Measurements from ENCODE around the gene DNM3.

DNM3 gene

GRCh38 chr1:171871848-171872247 lies 30.6 kb downstream of the DNM3 start:
- no peak overlapping the region for H3K4me3 ChIP-seq (ENCODE audit: low read depth, low read length)
- H3K4me1 ChIP-seq (ENCODE audit: control insufficient read depth, insufficient read depth, low read length) = 0 out of 2 replicates have a peak, but pooled peaks cover 4% of the 10 kb centered on the region
- no peaks in the 10 kb centered on the region for H3K27me3 ChIP-seq (ENCODE audit: control insufficient read depth, insufficient read depth, low read length)
- no peak overlapping the region for H3K27ac ChIP-seq (ENCODE audit: low read depth, low read length)
- no peaks in the 10 kb centered on the region for H3K36me3 ChIP-seq (ENCODE audit: control insufficient read depth, insufficient read depth, low read length)
- no peaks in the 10 kb centered on the region for H3K9me3 ChIP-seq (ENCODE audit: control insufficient read depth, insufficient read depth, low read depth, low read length)
- H3K9ac ChIP-seq (ENCODE audit: low read length) = no peak overlapping the region

GRCh38 chr1:171872430-171872829 lies 31.1 kb downstream of the DNM3 start:
- Histone ChIP-seq H3K27ac (ENCODE audit: low read depth, low read length) (no peak overlapping the region), H3K4me3 (ENCODE audit: low read depth, low read length) (no peak overlapping the region), H3K36me3 (ENCODE audit: control insufficient read depth, insufficient read depth, low read length) (no peaks in the 10 kb centered on the region), H3K9ac (ENCODE audit: low read length) (no peak overlapping the region), H3K9me3 (ENCODE audit: control insufficient read depth, insufficient read depth, low read depth, low read length) (no peaks in the 10 kb centered on the region), H3K27me3 (ENCODE audit: control insufficient read depth, insufficient read depth, low read length) (no peaks in the 10 kb centered on the region), H3K4me1 (ENCODE audit: control insufficient read depth, insufficient read depth, low read length) (0 out of 2 replicates have a peak, but pooled peaks cover 4% of the 10 kb centered on the region)

GRCh38 chr1:171873664-171874063 lies 32.4 kb downstream of the DNM3 start:
- Histone ChIP-seq H3K27ac (ENCODE audit: low read depth, low read length) (no peak overlapping the region), H3K9ac (ENCODE audit: low read length) (no peak overlapping the region), H3K4me1 (ENCODE audit: control insufficient read depth, insufficient read depth, low read length) (0 out of 2 replicates have a peak, but pooled peaks cover 4% of the 10 kb centered on the region), H3K36me3 (ENCODE audit: control insufficient read depth, insufficient read depth, low read length) (no peaks in the 10 kb centered on the region), H3K9me3 (ENCODE audit: control insufficient read depth, insufficient read depth, low read depth, low read length) (no peaks in the 10 kb centered on the region), H3K4me3 (ENCODE audit: low read depth, low read length) (no peak overlapping the region), H3K27me3 (ENCODE audit: control insufficient read depth, insufficient read depth, low read length) (no peaks in the 10 kb centered on the region)

GRCh38 chr1:171877701-171878100 lies 36.4 kb downstream of the DNM3 start:
- Histone ChIP-seq H3K4me3 (ENCODE audit: low read depth, low read length) (no peak overlapping the region), H3K4me1 (ENCODE audit: control insufficient read depth, insufficient read depth, low read length) (no peaks in the 10 kb centered on the region), H3K36me3 (ENCODE audit: control insufficient read depth, insufficient read depth, low read length) (no peaks in the 10 kb centered on the region), H3K9ac (ENCODE audit: low read length) (no peak overlapping the region), H3K27me3 (ENCODE audit: control insufficient read depth, insufficient read depth, low read length) (no peaks in the 10 kb centered on the region), H3K9me3 (ENCODE audit: control insufficient read depth, insufficient read depth, low read depth, low read length) (no peaks in the 10 kb centered on the region), H3K27ac (ENCODE audit: low read depth, low read length) (no peak overlapping the region)

GRCh38 chr1:171879556-171879955 lies 38.3 kb downstream of the DNM3 start:
- H3K4me1 ChIP-seq (ENCODE audit: control insufficient read depth, insufficient read depth, low read length) = no peaks in the 10 kb centered on the region
- H3K27me3 ChIP-seq (ENCODE audit: control insufficient read depth, insufficient read depth, low read length) = no peaks in the 10 kb centered on the region
- H3K9ac ChIP-seq (ENCODE audit: low read length) = no peak overlapping the region
- no peaks in the 10 kb centered on the region for H3K36me3 ChIP-seq (ENCODE audit: control insufficient read depth, insufficient read depth, low read length)
- no peak overlapping the region for H3K27ac ChIP-seq (ENCODE audit: low read depth, low read length)
- no peak overlapping the region for H3K4me3 ChIP-seq (ENCODE audit: low read depth, low read length)
- no peaks in the 10 kb centered on the region for H3K9me3 ChIP-seq (ENCODE audit: control insufficient read depth, insufficient read depth, low read depth, low read length)

- no peak overlapping the region for H3K9ac ChIP-seq (ENCODE audit: low read length)
- H3K4me1 ChIP-seq (ENCODE audit: control insufficient read depth, insufficient read depth, low read length) = no peaks in the 10 kb centered on the region
- no peaks in the 10 kb centered on the region for H3K9me3 ChIP-seq (ENCODE audit: control insufficient read depth, insufficient read depth, low read depth, low read length)
- H3K27me3 ChIP-seq (ENCODE audit: control insufficient read depth, insufficient read depth, low read length) = no peaks in the 10 kb centered on the region
- no peaks in the 10 kb centered on the region for H3K36me3 ChIP-seq (ENCODE audit: control insufficient read depth, insufficient read depth, low read length)
- no peak overlapping the region for H3K4me3 ChIP-seq (ENCODE audit: low read depth, low read length)
- H3K27ac ChIP-seq (ENCODE audit: low read depth, low read length) = no peak overlapping the region
These were observed 40.1 kb downstream of the DNM3 start for GRCh38 chr1:171881442-171881841.

GRCh38 chr1:171883849-171884248 lies 42.6 kb downstream of the DNM3 start:
- H3K9me3 ChIP-seq (ENCODE audit: control insufficient read depth, insufficient read depth, low read depth, low read length) = no peaks in the 10 kb centered on the region
- H3K27me3 ChIP-seq (ENCODE audit: control insufficient read depth, insufficient read depth, low read length) = no peaks in the 10 kb centered on the region
- no peak overlapping the region for H3K27ac ChIP-seq (ENCODE audit: low read depth, low read length)
- no peaks in the 10 kb centered on the region for H3K4me1 ChIP-seq (ENCODE audit: control insufficient read depth, insufficient read depth, low read length)
- no peak overlapping the region for H3K4me3 ChIP-seq (ENCODE audit: low read depth, low read length)
- H3K36me3 ChIP-seq (ENCODE audit: control insufficient read depth, insufficient read depth, low read length) = no peaks in the 10 kb centered on the region
- H3K9ac ChIP-seq (ENCODE audit: low read length) = no peak overlapping the region

GRCh38 chr1:171884475-171884874 lies 43.2 kb downstream of the DNM3 start:
- Histone ChIP-seq H3K27me3 (ENCODE audit: control insufficient read depth, insufficient read depth, low read length) (no peaks in the 10 kb centered on the region), H3K4me1 (ENCODE audit: control insufficient read depth, insufficient read depth, low read length) (no peaks in the 10 kb centered on the region)

GRCh38 chr1:171890131-171890530 lies 48.8 kb downstream of the DNM3 start:
- H3K4me3 ChIP-seq (ENCODE audit: low read depth, low read length) = no peak overlapping the region
- H3K36me3 ChIP-seq (ENCODE audit: control insufficient read depth, insufficient read depth, low read length) = no peaks in the 10 kb centered on the region
- no peak overlapping the region for H3K27ac ChIP-seq (ENCODE audit: low read depth, low read length)
- no peaks in the 10 kb centered on the region for H3K27me3 ChIP-seq (ENCODE audit: control insufficient read depth, insufficient read depth, low read length)
- no peak overlapping the region for H3K9ac ChIP-seq (ENCODE audit: low read length)
- no peaks in the 10 kb centered on the region for H3K4me1 ChIP-seq (ENCODE audit: control insufficient read depth, insufficient read depth, low read length)
- 0 out of 2 replicates have a peak, but pooled peaks cover 2% of the 10 kb centered on the region for H3K9me3 ChIP-seq (ENCODE audit: control insufficient read depth, insufficient read depth, low read depth, low read length)

More at GRCh38 chr1:171884475-171884874, 43.2 kb downstream of the DNM3 start:
- Histone ChIP-seq H3K27ac (ENCODE audit: low read depth, low read length) (no peak overlapping the region), H3K4me3 (ENCODE audit: low read depth, low read length) (no peak overlapping the region), H3K9ac (ENCODE audit: low read length) (no peak overlapping the region), H3K36me3 (ENCODE audit: control insufficient read depth, insufficient read depth, low read length) (no peaks in the 10 kb centered on the region), H3K9me3 (ENCODE audit: control insufficient read depth, insufficient read depth, low read depth, low read length) (no peaks in the 10 kb centered on the region)

GRCh38 chr1:171896936-171897703 lies 55.8 kb downstream of the DNM3 start:
- Histone ChIP-seq H3K9me3 (ENCODE audit: control insufficient read depth, insufficient read depth, low read depth, low read length) (0 out of 2 replicates have a peak, but pooled peaks cover 2% of the 10 kb centered on the region), H3K27me3 (ENCODE audit: control insufficient read depth, insufficient read depth, low read length) (no peaks in the 10 kb centered on the region), H3K9ac (ENCODE audit: low read length) (no peak overlapping the region), H3K4me3 (ENCODE audit: low read depth, low read length) (no peak overlapping the region), H3K36me3 (ENCODE audit: control insufficient read depth, insufficient read depth, low read length) (no peaks in the 10 kb centered on the region), H3K27ac (ENCODE audit: low read depth, low read length) (no peak overlapping the region), H3K4me1 (ENCODE audit: control insufficient read depth, insufficient read depth, low read length) (peaks cover 13% of the 10 kb centered on the region)

- Histone ChIP-seq H3K27me3 (ENCODE audit: control insufficient read depth, insufficient read depth, low read length) (no peaks in the 10 kb centered on the region), H3K4me3 (ENCODE audit: low read depth, low read length) (no peak overlapping the region), H3K9ac (ENCODE audit: low read length) (no peak overlapping the region), H3K27ac (ENCODE audit: low read depth, low read length) (no peak overlapping the region; the same call in 1 of the 2 replicates), H3K9me3 (ENCODE audit: control insufficient read depth, insufficient read depth, low read depth, low read length) (no peaks in the 10 kb centered on the region), H3K36me3 (ENCODE audit: control insufficient read depth, insufficient read depth, low read length) (no peaks in the 10 kb centered on the region), H3K4me1 (ENCODE audit: control insufficient read depth, insufficient read depth, low read length) (peaks cover 13% of the 10 kb centered on the region)
These were observed 57.6 kb downstream of the DNM3 start for GRCh38 chr1:171898941-171899340.

All from HUES6 (cell line).